ENCODE measurements around the gene TULP4. TPM values are rescaled to one million over a fixed set of nuclear protein-coding genes. Genes with fewer than 3 reads are reported as not detected.

Gene TULP4
- total and polyA plus RNA-seq, 2 donors (not counting 1 experiment from before 2014, with no cell fraction given), result 12.0 to 90.0 TPM

GRCh38 chr6:158272324-158272723 is 39.9 kb upstream of the TULP4 start:
- TF ChIP-seq EZH2 (IDR thresholded peaks at IDR 0.05; ENCODE audit: borderline replicate concordance, insufficient read depth, low read depth, low read length, poor library complexity, severe bottlenecking), result no peak
- no peak for TF ChIP-seq CTCF (IDR thresholded peaks at IDR 0.05)
- H3K4me3 Mint-ChIP-seq, result no peak overlapping the region
- H3K9me3 ChIP-seq (ENCODE audit: control extremely low read depth in 1 of 3, control insufficient read depth in 2 of 3, insufficient read depth in 1 of 3, low read length in 2 of 3), result no peaks in the 10 kb centered on the region
- peaks cover 0 to 16% of the 10 kb centered on the region in 2 experiments for H3K36me3 ChIP-seq (replicated peaks in 1 of 2; ENCODE audit: control extremely low read depth in 1 of 2, control insufficient read depth in 1 of 2, extremely low read depth in 1 of 2, insufficient read depth in 2 of 2, low read length in 1 of 2)
- CTCF ChIA-PET, result interaction anchor here (0.7 to 1.2 kb wide), 2 partner anchors 57 to 115 kb away, joined by 3 to 4 read pairs; no protein-coding TSS in a partner anchor
- no peaks in the 10 kb centered on the region for H3K9me3 Mint-ChIP-seq (ENCODE audit: insufficient read depth)
- H3K4me3 ChIP-seq (ENCODE audit: control extremely low read depth in 1 of 5, extremely low read depth in 1 of 5, insufficient read depth in 1 of 5, low read depth in 2 of 5, low read length in 4 of 5), result no peak overlapping the region
- no peak overlapping the region for H3K9ac ChIP-seq (ENCODE audit: low read length)
- no peak overlapping the region for H3K27ac ChIP-seq (ENCODE audit: low read length in 2 of 2)
- WGBS (ENCODE audit: insufficient coverage), result 100% methylated on average over 1 of the region's 1 CpG
- POLR2A ChIA-PET, result no interaction called here
- DNase-seq, result no peak
- peaks cover 14% of the 10 kb centered on the region for H4K20me1 ChIP-seq (ENCODE audit: control insufficient read depth, insufficient read depth, low read length, poor library complexity, severe bottlenecking)
- no peak overlapping the region for H3K4me2 ChIP-seq (replicated peaks; ENCODE audit: low read depth, low read length, poor library complexity, severe bottlenecking)
- H3K27me3 Mint-ChIP-seq, result no peaks in the 10 kb centered on the region
- peaks cover 28% of the 10 kb centered on the region for H3K4me1 Mint-ChIP-seq
- no peak overlapping the region for H3K27ac Mint-ChIP-seq
- intact Hi-C loops (cut with micrococcal nuclease), result no loop called here
- H2AFZ ChIP-seq (ENCODE audit: insufficient read depth, low read depth, low read length, poor library complexity, severe bottlenecking), result no peak overlapping the region
- H3K79me2 ChIP-seq (ENCODE audit: control insufficient read depth, insufficient read depth, low read length), result peaks cover 91% of the 10 kb centered on the region
- peaks cover 14 to 16% of the 10 kb centered on the region in 2 donors for H3K4me1 ChIP-seq (ENCODE audit: control insufficient read depth in 2 of 2, insufficient read depth in 2 of 2, low read length in 2 of 2)
- H3K27me3 ChIP-seq (replicated peaks in 1 of 4; ENCODE audit: control extremely low read depth in 1 of 4, control insufficient read depth in 3 of 4, insufficient read depth in 4 of 4, low read length in 3 of 4), result no peaks in the 10 kb centered on the region
- no peak for ATAC-seq (ENCODE audit: low read depth)

DNA sequence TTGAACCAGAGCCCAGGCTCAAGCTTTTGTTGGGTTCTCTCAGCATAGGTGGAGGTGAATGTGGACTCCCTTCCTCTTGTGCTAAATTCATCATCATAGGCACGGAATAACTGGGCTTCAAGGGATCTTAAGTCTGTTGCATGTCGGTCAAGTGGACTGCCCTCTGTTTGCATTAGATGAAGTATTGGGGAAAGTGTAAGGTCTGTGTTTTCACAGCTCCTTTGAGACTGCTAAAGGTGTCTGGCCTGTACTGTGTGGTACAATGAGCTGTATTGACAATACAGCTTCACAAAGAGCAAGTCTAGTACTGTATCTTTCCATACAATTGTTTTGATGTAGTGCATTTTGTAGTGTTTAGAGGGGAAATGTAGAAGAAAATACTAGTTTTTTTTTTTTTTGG is 34.3 kb upstream of the TULP4 start:
- no peaks in the 10 kb centered on the region for H3K9me3 ChIP-seq (ENCODE audit: control extremely low read depth in 1 of 3, control insufficient read depth in 2 of 3, insufficient read depth in 1 of 3, low read length in 2 of 3)
- H3K27me3 Mint-ChIP-seq, result no peaks in the 10 kb centered on the region
- H3K4me1 Mint-ChIP-seq, result peaks cover 7% of the 10 kb centered on the region
- H3K36me3 ChIP-seq (replicated peaks in 1 of 2; ENCODE audit: control extremely low read depth in 1 of 2, control insufficient read depth in 1 of 2, extremely low read depth in 1 of 2, insufficient read depth in 2 of 2, low read length in 1 of 2), result peaks cover 0 to 3% of the 10 kb centered on the region in 2 experiments
- peaks cover 70% of the 10 kb centered on the region for H3K79me2 ChIP-seq (ENCODE audit: control insufficient read depth, insufficient read depth, low read length)
- DNase-seq (no peak), ATAC-seq (ENCODE audit: low read depth) (no peak)
- H3K4me3 Mint-ChIP-seq, result no peak overlapping the region
- no peaks in the 10 kb centered on the region for H3K27me3 ChIP-seq (replicated peaks in 1 of 4; ENCODE audit: control extremely low read depth in 1 of 4, control insufficient read depth in 3 of 4, insufficient read depth in 4 of 4, low read length in 3 of 4)
- H3K4me3 ChIP-seq (ENCODE audit: control extremely low read depth in 1 of 5, extremely low read depth in 1 of 5, insufficient read depth in 1 of 5, low read depth in 2 of 5, low read length in 4 of 5), result no peak overlapping the region
- H2AFZ ChIP-seq (ENCODE audit: insufficient read depth, low read depth, low read length, poor library complexity, severe bottlenecking), result no peak overlapping the region
- no peak overlapping the region for H3K27ac ChIP-seq (ENCODE audit: low read length in 2 of 2)
- peaks cover 8% of the 10 kb centered on the region for H4K20me1 ChIP-seq (ENCODE audit: control insufficient read depth, insufficient read depth, low read length, poor library complexity, severe bottlenecking)
- ChIA-PET POLR2A (interaction anchor here (0.5 kb wide), 1 partner anchor 17 kb away, joined by 3 read pairs; no protein-coding TSS in a partner anchor), CTCF (interaction anchor here (0.7 kb wide), 1 partner anchor 22 kb away, joined by 3 read pairs; no protein-coding TSS in a partner anchor)
- no peak for TF ChIP-seq CTCF (IDR thresholded peaks at IDR 0.05)
- TF ChIP-seq EZH2 (IDR thresholded peaks at IDR 0.05; ENCODE audit: borderline replicate concordance, insufficient read depth, low read depth, low read length, poor library complexity, severe bottlenecking), result no peak
- H3K9me3 Mint-ChIP-seq (ENCODE audit: insufficient read depth), result no peaks in the 10 kb centered on the region
- WGBS (ENCODE audit: insufficient coverage), result 100% methylated on average over 1 of the region's 2 CpGs
- no peak overlapping the region for H3K4me2 ChIP-seq (replicated peaks; ENCODE audit: low read depth, low read length, poor library complexity, severe bottlenecking)
- no peak overlapping the region for H3K27ac Mint-ChIP-seq
- peaks cover 2 to 3% of the 10 kb centered on the region in 2 donors for H3K4me1 ChIP-seq (ENCODE audit: control insufficient read depth in 2 of 2, insufficient read depth in 2 of 2, low read length in 2 of 2)
- intact Hi-C loops (cut with micrococcal nuclease), result no loop called here
- H3K9ac ChIP-seq (ENCODE audit: low read length), result no peak overlapping the region
